Sigmoid colon (tissue), 4 donors: ENCODE measurements around the gene SERP2.

ENCODE experiments used
- POLR2A ChIP-seq, 2 donors: fragments of 450-650 bp; IDR thresholded peaks; one replicate each; pipeline ENCODE4 v1.6.1; 2016; ENCODE audit warnings: antibody characterized with exemption in 2 of 2, mild to moderate bottlenecking in 2 of 2, moderate library complexity in 2 of 2
- POLR2AphosphoS5 ChIP-seq, 4 donors: sonication (generic); formaldehyde crosslinking; IDR thresholded peaks; one replicate each; pipeline ENCODE4 v1.6.1; 2017; ENCODE audit warnings: antibody characterized with exemption in 4 of 4
- TF ChIP-seq, protein P1 (sequence below), 4 experiments: fragments of 450-650 bp in 3 of 4; fragments of 200-600 bp in 1 of 4; IDR thresholded peaks; one replicate each; pipeline ENCODE4 v1.5.1; 2016 to 2019; ENCODE audit warnings: antibody characterized with exemption in 4 of 4, mild to moderate bottlenecking in 3 of 4, moderate library complexity in 2 of 4

DNA sequence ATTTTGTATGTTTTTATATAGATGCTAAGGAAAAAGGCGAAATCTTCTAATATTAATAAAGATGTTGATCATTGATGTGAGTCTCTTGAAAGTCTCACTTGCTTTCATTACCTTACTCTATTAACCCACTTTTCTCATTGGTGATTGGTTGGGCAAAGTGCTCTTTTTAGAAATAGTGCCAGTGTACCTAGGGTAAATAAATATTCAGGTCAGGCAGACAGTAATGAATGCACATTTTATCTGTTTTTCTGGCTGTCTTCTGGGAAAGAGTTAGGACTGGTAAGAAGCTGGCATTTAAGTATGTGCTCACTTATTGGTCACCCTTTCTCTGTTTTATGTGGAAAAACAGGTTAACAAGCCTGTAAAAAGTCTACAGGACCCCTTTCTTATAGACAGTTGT lies 11.2 kb downstream of the SERP2 start:
- TF ChIP-seq, protein P1, sequence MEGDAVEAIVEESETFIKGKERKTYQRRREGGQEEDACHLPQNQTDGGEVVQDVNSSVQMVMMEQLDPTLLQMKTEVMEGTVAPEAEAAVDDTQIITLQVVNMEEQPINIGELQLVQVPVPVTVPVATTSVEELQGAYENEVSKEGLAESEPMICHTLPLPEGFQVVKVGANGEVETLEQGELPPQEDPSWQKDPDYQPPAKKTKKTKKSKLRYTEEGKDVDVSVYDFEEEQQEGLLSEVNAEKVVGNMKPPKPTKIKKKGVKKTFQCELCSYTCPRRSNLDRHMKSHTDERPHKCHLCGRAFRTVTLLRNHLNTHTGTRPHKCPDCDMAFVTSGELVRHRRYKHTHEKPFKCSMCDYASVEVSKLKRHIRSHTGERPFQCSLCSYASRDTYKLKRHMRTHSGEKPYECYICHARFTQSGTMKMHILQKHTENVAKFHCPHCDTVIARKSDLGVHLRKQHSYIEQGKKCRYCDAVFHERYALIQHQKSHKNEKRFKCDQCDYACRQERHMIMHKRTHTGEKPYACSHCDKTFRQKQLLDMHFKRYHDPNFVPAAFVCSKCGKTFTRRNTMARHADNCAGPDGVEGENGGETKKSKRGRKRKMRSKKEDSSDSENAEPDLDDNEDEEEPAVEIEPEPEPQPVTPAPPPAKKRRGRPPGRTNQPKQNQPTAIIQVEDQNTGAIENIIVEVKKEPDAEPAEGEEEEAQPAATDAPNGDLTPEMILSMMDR (IDR thresholded peaks at IDR 0.05) = no peak
- no peak for TF ChIP-seq POLR2AphosphoS5 (IDR thresholded peaks at IDR 0.05)
- TF ChIP-seq POLR2A (IDR thresholded peaks at IDR 0.05) = no peak
